Stimulated activated CD8-positive, alpha-beta memory T cell treated with anti-CD3 and anti-CD28 coated beads, Interleukin-7, amount 100 ng/mL, for 1 hour (primary cell): ENCODE data around the gene FBN3.
"Not testable (repeated sequence)": the region's sequence is repeated elsewhere in the genome, so short reads cannot be mapped to it uniquely, and the experiment has no call there.

Experiments used
- DNase-seq, 2 donors: peaks; one replicate each; pipeline ENCODE4 v3.0.0-alpha.2; 2020; ENCODE audit warnings: low read depth in 2 of 2

FBN3 gene

GRCh38 chr19:8149261-8150094 is at the start of gene FBN3:
FBN3 (minus strand) TSS chr19:8149592; CDS start chr19:8147480, 2,112 bp downstream.
- no peak for DNase-seq

GRCh38 chr19:8196271-8196927 is 47.0 kb upstream of the FBN3 start:
- no peak for DNase-seq

DNA sequence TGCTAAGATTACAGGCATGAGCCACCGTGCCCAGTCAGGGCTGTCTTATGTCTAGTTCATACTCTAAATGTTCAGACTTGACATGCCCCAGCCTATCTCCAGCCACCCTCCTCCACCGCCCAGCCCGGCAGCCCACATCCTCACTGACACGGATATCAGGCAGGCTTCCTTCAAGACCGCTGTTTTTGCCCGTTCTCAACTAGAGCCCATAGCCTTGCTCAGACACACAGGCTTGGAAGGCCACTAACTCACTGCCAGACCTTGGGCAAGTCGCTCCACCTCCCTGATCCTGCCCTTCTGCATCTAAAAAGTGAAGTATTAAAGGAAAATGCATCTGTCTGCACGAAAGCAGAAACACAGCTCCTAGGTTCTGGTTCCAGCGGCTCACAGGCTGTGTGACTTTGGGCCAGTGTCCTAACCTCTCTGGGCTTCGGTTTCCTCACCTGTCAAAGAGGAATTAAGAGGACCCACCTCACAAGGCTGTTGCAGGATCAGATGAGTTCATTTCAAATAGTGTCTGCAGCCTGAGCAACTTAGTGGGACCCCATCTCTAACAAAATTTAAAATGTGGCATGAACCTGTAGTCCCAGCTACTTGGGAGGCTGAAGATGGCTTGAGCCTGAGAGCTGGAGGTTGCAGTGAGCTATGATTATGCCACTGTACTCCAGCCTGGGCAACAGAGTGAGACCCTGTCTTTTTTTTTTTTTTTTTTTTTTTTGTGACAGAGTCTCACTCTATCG is 45.3 kb upstream of the FBN3 start:
- DNase-seq = no peak

DNA sequence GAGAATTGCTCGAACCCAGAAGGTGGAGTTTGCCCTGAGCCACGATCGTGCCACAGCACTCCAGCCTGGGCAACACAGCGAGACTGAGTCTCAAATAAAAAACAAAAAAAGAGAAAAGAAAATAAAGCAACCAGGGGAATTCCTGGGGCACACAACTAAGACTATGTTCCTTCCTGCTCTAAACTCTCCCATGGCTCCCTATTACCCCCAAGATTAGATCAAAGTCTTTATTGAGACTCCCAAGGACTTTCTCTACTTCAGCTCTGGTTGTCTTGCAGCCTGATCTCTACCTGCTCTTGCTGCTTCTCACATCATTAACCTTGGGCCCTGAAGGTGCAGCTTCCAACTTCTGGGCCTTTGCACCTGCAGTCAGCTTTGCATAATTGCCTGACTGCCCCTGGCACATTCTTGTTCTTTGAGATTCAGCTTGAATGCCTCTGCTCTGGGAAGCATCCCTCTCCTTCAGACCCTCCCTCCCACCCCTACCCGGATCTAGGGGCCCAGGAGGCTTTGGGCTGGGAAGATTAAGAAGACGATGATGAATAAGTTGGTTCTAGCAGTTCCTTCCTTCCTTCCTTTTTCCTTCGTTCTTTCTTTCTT is 42.9 kb upstream of the FBN3 start:
- no peak for DNase-seq

- DNase-seq = no peak
Measured at GRCh38 chr19:8185343-8186068, 36.1 kb upstream of the FBN3 start.

DNA sequence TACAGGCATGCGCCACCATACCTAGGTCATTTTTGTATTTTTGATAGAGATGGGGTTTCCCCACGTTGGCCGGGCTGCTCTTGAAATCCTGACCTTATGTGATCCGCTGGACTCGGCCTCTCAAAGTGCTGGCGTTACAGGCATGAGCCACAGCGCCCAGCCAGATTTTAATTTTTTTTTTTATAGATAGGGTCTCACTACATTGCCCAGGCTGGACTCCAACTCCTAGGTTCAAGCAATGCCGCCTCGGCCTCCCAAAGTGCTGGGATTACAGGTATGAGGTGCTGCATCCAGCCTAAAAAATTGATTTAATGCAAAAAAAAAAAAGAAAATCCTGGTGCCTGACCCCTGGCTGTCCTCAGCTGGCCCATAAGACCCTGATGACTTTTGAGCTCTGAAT is 34.9 kb upstream of the FBN3 start:
- DNase-seq = no peak

DNA sequence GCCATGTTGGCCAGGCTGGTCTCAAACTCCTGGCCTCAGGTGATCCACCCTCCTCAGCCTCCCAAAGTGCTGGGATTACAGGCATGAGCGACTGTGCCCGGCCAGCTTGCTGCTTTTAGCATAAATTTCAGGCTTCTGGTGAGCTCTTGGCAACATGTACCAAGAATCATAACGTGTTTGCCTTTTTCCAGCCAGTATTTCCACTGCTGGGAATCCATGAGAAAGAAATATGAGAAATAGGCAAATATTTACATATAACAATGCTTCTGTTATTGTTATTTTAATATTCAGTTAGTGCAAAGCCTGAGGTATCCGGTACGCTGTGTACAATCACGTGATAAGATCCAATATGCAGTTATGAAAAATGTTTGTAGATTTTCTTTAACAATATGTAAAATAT is 30.6 kb upstream of the FBN3 start:
- no peak for DNase-seq

DNA sequence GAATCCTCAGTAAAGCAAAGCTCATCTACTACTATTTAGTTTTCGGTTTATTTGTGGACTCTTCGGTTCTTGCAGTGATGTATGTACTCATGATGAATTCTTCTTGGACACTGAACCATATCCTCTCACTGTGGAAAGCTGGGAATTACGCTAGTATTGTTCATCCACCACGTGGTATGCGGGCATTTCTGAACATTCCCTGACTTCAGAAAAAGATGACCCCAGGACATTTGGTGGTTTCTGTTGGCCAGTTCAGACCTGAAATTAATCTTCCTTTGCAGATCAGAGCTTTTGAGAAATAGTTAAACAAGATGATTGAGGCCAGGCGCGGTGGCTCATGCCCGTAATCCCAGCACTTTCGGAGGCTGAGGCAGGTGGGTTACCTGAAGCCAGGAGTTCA is 25.3 kb upstream of the FBN3 start:
- no peak for DNase-seq

- DNase-seq = no peak
Measured at GRCh38 chr19:8168537-8168936, 19.1 kb upstream of the FBN3 start.

DNA sequence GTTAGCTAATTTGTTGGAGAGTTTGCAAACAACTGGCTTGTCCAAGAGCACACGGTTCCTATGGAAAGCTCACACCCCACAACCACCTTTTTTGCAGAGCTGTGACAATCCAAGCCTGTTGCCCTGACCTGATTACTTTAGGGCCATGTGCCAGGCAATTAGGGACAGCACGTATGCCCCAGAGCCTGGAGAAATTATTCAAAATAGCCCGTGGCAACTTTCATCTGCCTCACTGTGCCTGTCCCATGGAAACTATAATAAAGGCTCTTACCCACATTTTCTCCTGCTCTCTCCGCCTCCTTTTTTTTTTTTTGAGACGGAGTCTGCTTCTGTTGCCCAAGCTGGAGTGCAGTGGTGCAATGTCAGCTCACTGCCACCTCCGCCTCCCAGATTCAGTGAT is 18.6 kb upstream of the FBN3 start:
- no peak for DNase-seq

GRCh38 chr19:8163759-8164158 is 14.4 kb upstream of the FBN3 start:
- DNase-seq = no peak

DNA sequence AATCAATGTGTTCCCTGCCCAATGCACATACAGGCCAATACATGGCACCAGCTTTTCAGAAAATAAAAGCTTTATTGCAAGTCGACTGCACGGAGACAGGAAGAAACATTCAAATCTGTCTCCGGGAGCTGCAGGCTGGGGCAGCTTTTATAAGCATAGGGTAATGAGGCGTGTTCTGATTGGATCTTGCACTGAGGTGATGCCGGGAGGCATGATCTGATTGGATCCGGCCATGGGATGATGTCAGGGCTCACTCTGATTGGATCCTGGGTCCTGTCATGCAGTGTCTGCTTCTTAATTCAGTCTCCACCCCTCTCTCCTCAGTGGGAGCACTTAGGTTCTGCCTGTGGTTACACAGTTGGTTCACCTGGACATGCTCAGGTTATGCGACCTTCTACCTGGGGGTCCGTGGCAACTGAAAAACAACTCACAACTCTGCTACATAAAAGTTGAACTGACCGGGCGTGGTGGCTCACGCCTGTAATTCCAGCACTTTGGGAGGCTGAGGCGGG is 11.8 kb upstream of the FBN3 start:
- DNase-seq = no peak

DNA sequence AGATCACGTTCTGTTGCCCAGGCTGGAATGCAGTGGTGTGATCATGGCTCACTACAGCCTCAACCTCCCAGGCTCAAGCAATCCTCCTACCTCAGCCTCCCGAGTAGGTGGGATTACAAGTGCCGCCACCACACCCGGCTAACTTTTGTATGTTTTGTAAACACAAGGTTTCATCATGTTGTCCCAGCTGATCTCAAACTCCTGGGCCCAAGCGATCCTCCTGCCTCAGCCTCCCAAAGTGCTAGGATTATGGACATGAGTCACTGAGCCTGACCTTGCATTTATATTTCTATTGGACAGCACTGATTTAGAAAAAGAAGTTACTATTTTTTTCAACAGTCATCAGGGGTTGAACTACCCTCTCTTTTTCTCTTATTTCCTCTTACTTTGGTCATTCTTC is 9.9 kb upstream of the FBN3 start:
- DNase-seq = not testable (repeated sequence)

GRCh38 chr19:8158411-8159074 is 9.2 kb upstream of the FBN3 start:
- no peak for DNase-seq

GRCh38 chr19:8155318-8155717 is 5.9 kb upstream of the FBN3 start:
- no peak for DNase-seq

GRCh38 chr19:8154014-8154413 is 4.6 kb upstream of the FBN3 start:
- not testable (repeated sequence) for DNase-seq

- DNase-seq = no peak
Measured at GRCh38 chr19:8151767-8152035, 2.3 kb upstream of the FBN3 start.

DNA sequence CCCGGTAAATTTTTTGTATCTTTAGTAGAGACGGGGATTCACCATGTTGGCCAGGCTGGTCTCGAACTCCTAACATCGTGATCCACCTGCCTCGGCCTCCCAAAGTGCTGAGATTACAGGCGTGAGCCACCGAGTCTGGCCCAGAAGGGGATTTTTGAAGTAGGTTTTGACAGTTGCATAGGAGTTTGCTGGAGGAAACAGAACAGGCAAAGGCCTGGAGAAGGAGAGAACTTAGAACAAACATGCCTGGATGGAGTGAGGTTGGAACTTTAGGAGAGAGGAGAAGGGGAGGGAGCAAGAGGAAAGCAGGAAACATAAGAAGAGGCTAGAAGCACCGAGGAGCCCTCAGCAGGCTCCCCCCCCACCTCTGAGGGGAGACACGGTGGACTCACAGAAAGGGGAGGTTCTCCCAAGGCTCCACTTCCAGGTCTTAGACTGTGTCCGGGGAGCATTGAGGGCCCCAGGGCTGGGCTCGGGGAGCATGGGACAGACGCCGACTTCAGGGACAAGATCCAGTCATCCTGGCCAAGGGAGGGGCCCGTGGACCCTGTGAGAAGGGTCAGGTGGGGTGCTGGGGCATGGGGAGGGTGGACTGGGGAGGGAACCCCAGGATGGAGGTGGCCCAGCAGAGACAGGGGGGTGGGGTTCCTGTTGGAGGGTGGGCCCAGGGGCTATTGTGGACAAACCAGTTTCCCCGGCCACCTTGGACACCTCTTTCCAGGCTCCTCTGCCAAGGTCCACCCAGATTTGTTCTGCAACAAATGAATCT is 1.8 kb upstream of the FBN3 start:
- DNase-seq = no peak

DNA sequence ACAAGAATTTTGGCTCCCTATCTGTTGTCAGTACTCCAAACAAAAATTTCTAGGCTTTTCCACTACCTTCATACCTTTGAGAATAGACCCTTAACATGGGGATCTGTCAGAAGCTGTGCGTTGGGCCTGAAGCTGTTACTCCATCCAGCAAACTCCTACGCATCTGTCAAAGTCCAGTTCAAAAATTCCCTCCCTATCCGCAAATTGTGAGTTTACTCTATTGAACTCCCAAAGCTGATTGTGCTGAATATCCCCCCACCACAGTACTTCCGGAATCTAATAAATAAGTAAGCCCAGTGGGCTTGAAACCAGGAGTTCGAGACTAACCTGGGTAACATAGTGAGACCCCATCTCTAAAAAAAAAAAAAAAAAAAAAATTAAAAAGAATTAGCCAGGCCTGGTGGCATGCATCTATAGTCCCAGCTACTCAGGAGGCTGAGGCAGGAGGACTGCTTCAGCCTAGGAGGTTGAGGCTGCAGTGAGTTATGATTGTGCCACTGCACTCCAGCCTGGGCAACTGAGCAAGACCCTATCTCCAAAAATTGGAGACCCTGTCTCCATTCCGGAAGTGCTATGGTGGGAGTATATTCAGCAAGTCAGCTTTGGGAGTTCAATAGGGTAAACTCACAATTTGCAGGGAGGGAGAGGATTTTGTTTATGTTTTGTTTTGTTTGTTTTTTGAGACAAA is 930 bp upstream of the FBN3 start:
- DNase-seq = no peak
